Activated CD4-positive, alpha-beta memory T cell treated with anti-CD3 and anti-CD28 coated beads for 36 hours (primary cell): ENCODE data around the gene ZGRF1. TPM values are rescaled to one million over a fixed set of nuclear protein-coding genes. Genes with fewer than 3 reads are reported as not detected.
"Not testable (repeated sequence)": the region's sequence is repeated elsewhere in the genome, so short reads cannot be mapped to it uniquely, and the experiment has no call there.

Experiments used
- CTCF ChIA-PET: fragments of 350-600 bp; sonication (Branson Sonifier 250); formaldehyde crosslinking; loops from one replicate; lab custom pipeline; 2021; ENCODE audit warnings: antibody characterized with exemption, inconsistent platforms; lab: Charles Lee
- POLR2A ChIA-PET: fragments of 350-600 bp; sonication (Branson Sonifier 250); formaldehyde crosslinking; loops from one replicate; lab custom pipeline; 2021; ENCODE audit warnings: antibody characterized with exemption; lab: Charles Lee
- DNase-seq: peaks from one replicate; pipeline ENCODE4 v3.0.0-alpha.2; 2020
- H3K27ac Mint-ChIP-seq: one replicate; pipeline ENCODE4 v1.8.0; 2021; ENCODE audit warnings: mixed read lengths
- H3K27me3 Mint-ChIP-seq: one replicate; pipeline ENCODE4 v1.8.0; 2021; ENCODE audit warnings: mixed read lengths
- H3K36me3 Mint-ChIP-seq: one replicate; pipeline ENCODE4 v1.8.0; 2021; ENCODE audit warnings: mixed read lengths
- H3K4me1 Mint-ChIP-seq: one replicate; pipeline ENCODE4 v1.8.0; 2021; ENCODE audit warnings: low read depth, mixed read lengths
- H3K4me3 Mint-ChIP-seq: one replicate; pipeline ENCODE4 v1.8.0; 2021; ENCODE audit warnings: mild to moderate bottlenecking, mixed read lengths
- H3K9me3 Mint-ChIP-seq: one replicate; pipeline ENCODE4 v1.8.0; 2021; ENCODE audit warnings: mixed read lengths
- intact Hi-C: fragments of 100-400 bp; cut with micrococcal nuclease; formaldehyde crosslinking; loops from one replicate; pipeline ENCODE4 v1.15.1; 2023
- total RNA-seq, 2 experiments: library from RNA; stranded (reverse); gene quantifications; one replicate each; pipeline ENCODE4 v1.2.3, GENCODE V29; 2021

ZGRF1 gene
- total RNA-seq, 2 experiments from 2014 or later, result 32.9 to 36.6 TPM

- Mint-ChIP-seq H3K27me3 (no peaks in the 10 kb centered on the region), H3K36me3 (peaks cover 29% of the 10 kb centered on the region), H3K4me1 (no peaks in the 10 kb centered on the region), H3K27ac (no peak overlapping the region), H3K9me3 (no peaks in the 10 kb centered on the region), H3K4me3 (no peak overlapping the region)
- intact Hi-C loops, result no loop called here
- no peak for DNase-seq
- ChIA-PET POLR2A (no interaction called here), CTCF (no interaction called here)
Observed at GRCh38 chr4:112650332-112650731, 13.6 kb upstream of the ZGRF1 start.

GRCh38 chr4:112649055-112649408 lies 12.3 kb upstream of the ZGRF1 start:
- Mint-ChIP-seq H3K4me3 (no peak overlapping the region), H3K27ac (no peak overlapping the region), H3K9me3 (no peaks in the 10 kb centered on the region), H3K36me3 (peaks cover 24% of the 10 kb centered on the region), H3K27me3 (no peaks in the 10 kb centered on the region), H3K4me1 (no peaks in the 10 kb centered on the region)
- no peak for DNase-seq
- POLR2A ChIA-PET, result no interaction called here
- CTCF ChIA-PET, result no interaction called here
- intact Hi-C loops, result no loop called here

GRCh38 chr4:112648263-112649054 lies 11.8 kb upstream of the ZGRF1 start:
- intact Hi-C loops, result no loop called here
- H3K4me1 Mint-ChIP-seq, result no peaks in the 10 kb centered on the region
- POLR2A ChIA-PET, result no interaction called here
- H3K4me3 Mint-ChIP-seq, result no peak overlapping the region
- peaks cover 20% of the 10 kb centered on the region for H3K36me3 Mint-ChIP-seq
- H3K27ac Mint-ChIP-seq, result no peak overlapping the region
- H3K27me3 Mint-ChIP-seq, result no peaks in the 10 kb centered on the region
- H3K9me3 Mint-ChIP-seq, result no peaks in the 10 kb centered on the region
- CTCF ChIA-PET, result interaction anchor here (0.6 to 1.3 kb wide), 2 partner anchors 117 to 273 kb away, joined by 4 to 7 read pairs; no protein-coding TSS in a partner anchor
- no peak for DNase-seq

GRCh38 chr4:112647785-112648184 lies 11.1 kb upstream of the ZGRF1 start:
- Mint-ChIP-seq H3K4me1 (no peaks in the 10 kb centered on the region), H3K4me3 (no peak overlapping the region), H3K27me3 (no peaks in the 10 kb centered on the region), H3K27ac (no peak overlapping the region), H3K9me3 (no peaks in the 10 kb centered on the region), H3K36me3 (peaks cover 22% of the 10 kb centered on the region)
- DNase-seq, result no peak
- intact Hi-C loops, result no loop called here
- POLR2A ChIA-PET, result no interaction called here
- CTCF ChIA-PET, result interaction anchor here (0.6 to 2.1 kb wide), 3 partner anchors 10 to 273 kb away, joined by 4 to 7 read pairs (median 5); no protein-coding TSS in a partner anchor

GRCh38 chr4:112646632-112647537 lies 10.2 kb upstream of the ZGRF1 start:
- Mint-ChIP-seq H3K36me3 (peaks cover 20% of the 10 kb centered on the region), H3K4me3 (no peak overlapping the region), H3K9me3 (no peaks in the 10 kb centered on the region), H3K27ac (no peak overlapping the region), H3K27me3 (no peaks in the 10 kb centered on the region), H3K4me1 (peaks cover under 1% of the 10 kb centered on the region)
- ChIA-PET POLR2A (no interaction called here), CTCF (interaction anchor here (1.1 to 2.1 kb wide), 4 partner anchors 9 to 118 kb away, joined by 4 to 8 read pairs (median 6); no protein-coding TSS in a partner anchor)
- DNase-seq, result no peak
- intact Hi-C loops, result no loop called here

GRCh38 chr4:112645541-112646329 lies 9.0 kb upstream of the ZGRF1 start:
- Mint-ChIP-seq H3K36me3 (peaks cover 20% of the 10 kb centered on the region), H3K27ac (no peak overlapping the region), H3K27me3 (no peaks in the 10 kb centered on the region), H3K4me1 (peaks cover 9% of the 10 kb centered on the region), H3K4me3 (no peak overlapping the region), H3K9me3 (no peaks in the 10 kb centered on the region)
- CTCF ChIA-PET, result interaction anchor here (0.7 to 2.1 kb wide), 4 partner anchors 8 to 119 kb away, joined by 3 to 8 read pairs (median 4); no protein-coding TSS in a partner anchor
- POLR2A ChIA-PET, result no interaction called here
- intact Hi-C loops, result no loop called here
- no peak for DNase-seq

GRCh38 chr4:112644595-112645535 lies 8.2 kb upstream of the ZGRF1 start:
- POLR2A ChIA-PET, result not testable (repeated sequence)

GRCh38 chr4:112642526-112642925 lies 5.8 kb upstream of the ZGRF1 start:
- Mint-ChIP-seq H3K36me3 (peaks cover 20% of the 10 kb centered on the region), H3K27me3 (no peaks in the 10 kb centered on the region), H3K9me3 (no peaks in the 10 kb centered on the region), H3K4me1 (peaks cover 23% of the 10 kb centered on the region), H3K4me3 (no peak overlapping the region), H3K27ac (no peak overlapping the region)
- ChIA-PET CTCF (interaction anchor here (1.7 kb wide), 1 partner anchor 123 kb away, joined by 9 read pairs; no protein-coding TSS in a partner anchor), POLR2A (no interaction called here)
- intact Hi-C loops, result no loop called here
- no peak for DNase-seq

More at GRCh38 chr4:112644595-112645535, 8.2 kb upstream of the ZGRF1 start:
- H3K27me3 Mint-ChIP-seq, H3K27ac Mint-ChIP-seq, DNase-seq, H3K4me3 Mint-ChIP-seq, intact Hi-C loops, H3K9me3 Mint-ChIP-seq: not testable (repeated sequence)
- CTCF ChIA-PET, result interaction anchor here (0.7 to 1.4 kb wide), 2 partner anchors 19 to 118 kb away, joined by 3 to 8 read pairs; no protein-coding TSS in a partner anchor
- peaks cover 10% of the 10 kb centered on the region for H3K4me1 Mint-ChIP-seq
- H3K36me3 Mint-ChIP-seq, result peaks cover 18% of the 10 kb centered on the region

- no peak for DNase-seq
- ChIA-PET CTCF (interaction anchor here (0.6 to 6.8 kb wide), 7 partner anchors 9 to 375 kb away, joined by 3 to 60 read pairs (median 4); no protein-coding TSS in a partner anchor), POLR2A (no interaction called here)
- H3K36me3 Mint-ChIP-seq, result peaks cover 2% of the 10 kb centered on the region
- H3K9me3 Mint-ChIP-seq, result no peaks in the 10 kb centered on the region
- no peaks in the 10 kb centered on the region for H3K27me3 Mint-ChIP-seq
- H3K4me1 Mint-ChIP-seq, result peaks cover 33% of the 10 kb centered on the region
- H3K27ac Mint-ChIP-seq, result no peak overlapping the region
- H3K4me3 Mint-ChIP-seq, result no peak overlapping the region
- intact Hi-C loops, result loop anchor here (1.0 to 10.0 kb wide), 12 partner anchors 69 to 1125 kb away; partner anchors contain the start of genes AP1AR and FAM241A
Observed at GRCh38 chr4:112637552-112637866, 800 bp upstream of the ZGRF1 start.

- intact Hi-C loops, result loop anchor here (1.0 to 10.0 kb wide), 3 partner anchors 132 to 309 kb away; no protein-coding TSS in a partner anchor
- no peaks in the 10 kb centered on the region for H3K27me3 Mint-ChIP-seq
- ChIA-PET CTCF (interaction anchor here (0.9 to 6.8 kb wide), 2 partner anchors 126 to 131 kb away, joined by 4 to 60 read pairs; no protein-coding TSS in a partner anchor), POLR2A (no interaction called here)
- peaks cover 17% of the 10 kb centered on the region for H3K4me1 Mint-ChIP-seq
- H3K27ac Mint-ChIP-seq, result no peak overlapping the region
- no peaks in the 10 kb centered on the region for H3K9me3 Mint-ChIP-seq
- H3K4me3 Mint-ChIP-seq, result no peak overlapping the region
- H3K36me3 Mint-ChIP-seq, result peaks cover 1% of the 10 kb centered on the region
- DNase-seq, result no peak
Observed at GRCh38 chr4:112633477-112634235, 3.1 kb downstream of the ZGRF1 start.
